Measurements from ENCODE around the gene REV1.
A peak's percentile ranks its signal among the peaks of the same experiment; 100 is the strongest.

The REV1 gene

GRCh38 chr2:99489761-99490622 is at the start of gene REV1:
Gene REV1 (minus strand): TSS chr2:99490017. CDS start chr2:99464975, 25,042 bp downstream.
- peak; percentile 95 for DNase-seq

GRCh38 chr2:99537910-99538485 is 48.2 kb upstream of the REV1 start:
- DNase-seq, result no peak

GRCh38 chr2:99524056-99524455 is 34.2 kb upstream of the REV1 start:
- no peak for DNase-seq

GRCh38 chr2:99522157-99522556 is 32.3 kb upstream of the REV1 start:
- no peak for DNase-seq

GRCh38 chr2:99520813-99521212 is 31.0 kb upstream of the REV1 start:
- no peak for DNase-seq

GRCh38 chr2:99520195-99520594 is 30.4 kb upstream of the REV1 start:
- no peak for DNase-seq

- DNase-seq, result no peak
Observed at GRCh38 chr2:99514357-99514756, 24.5 kb upstream of the REV1 start.

- DNase-seq, result no peak
Observed at GRCh38 chr2:99512181-99512591, 22.4 kb upstream of the REV1 start.

GRCh38 chr2:99509387-99509786 is 19.6 kb upstream of the REV1 start:
- no peak for DNase-seq

- no peak for DNase-seq
Observed at GRCh38 chr2:99507937-99508818, 18.4 kb upstream of the REV1 start.

- no peak for DNase-seq
Observed at GRCh38 chr2:99504844-99505584, 15.2 kb upstream of the REV1 start.

- peak; percentile 44 for DNase-seq
Observed at GRCh38 chr2:99503662-99504416, 14.0 kb upstream of the REV1 start.

- DNase-seq, result no peak
Observed at GRCh38 chr2:99496021-99496420, 6.2 kb upstream of the REV1 start.

GRCh38 chr2:99495115-99495860 is 5.5 kb upstream of the REV1 start:
- DNase-seq, result no peak

- no peak for DNase-seq
Observed at GRCh38 chr2:99492721-99493120, 2.9 kb upstream of the REV1 start.

GRCh38 chr2:99490623-99491461 is 1.0 kb upstream of the REV1 start:
- DNase-seq, result no peak

- DNase-seq, result peak; percentile 64
Observed at GRCh38 chr2:99489063-99489760, 605 bp downstream of the REV1 start.

- peak; percentile 31 for DNase-seq
Observed at GRCh38 chr2:99488539-99489062, 1.2 kb downstream of the REV1 start.

GRCh38 chr2:99487906-99488305 is 1.9 kb downstream of the REV1 start:
- no peak for DNase-seq

Measured in activated CD4-positive, alpha-beta T cell treated with anti-CD3 and anti-CD28 coated beads, Interleukin-2, Interleukin-6, amounts not matched to agents 100 ng/mL and 50 ng/mL, durations not matched to agents 16 hours and 8 hours (primary cell).